ENCODE measurements around the gene LIPA.

DNA sequence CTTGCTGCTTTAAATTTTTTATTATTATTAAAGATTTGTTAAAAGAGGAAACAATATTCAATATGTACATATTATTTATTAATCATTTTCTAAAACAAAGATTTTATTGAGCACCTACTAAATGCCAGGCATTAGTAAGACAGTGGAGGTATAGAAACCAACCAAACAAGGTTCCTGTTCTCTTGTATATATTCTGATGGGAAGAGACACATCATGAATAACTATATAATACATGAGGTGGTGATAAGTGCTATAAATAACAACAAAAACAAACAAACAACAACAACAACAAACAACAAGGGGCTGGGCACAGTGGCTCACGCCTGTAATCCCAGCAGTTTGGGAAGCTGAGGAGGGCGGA lies 630 bp upstream of the LIPA start:
- TF ChIP-seq POLR2A (IDR thresholded peaks at IDR 0.05; ENCODE audit: low read length) (no peak), GATA1 (IDR thresholded peaks at IDR 0.05; ENCODE audit: low read depth, low read length) (no peak)
